HCT116 (cell line): ENCODE results near the gene TMEM117. TPM values are rescaled to one million over a fixed set of nuclear protein-coding genes. Genes with fewer than 3 reads are reported as not detected.

ENCODE experiments used
- ATAC-seq: fragments of 200-7000 bp; cut with Tn5 transposase; 2 replicates; pipeline ENCODE4 v1.9.1; 2020; ENCODE audit warnings: mild to moderate bottlenecking, moderate library complexity
- BruUV-seq: library from RNA; stranded (reverse); fragments of 400-500 nt; replicated peaks from 2 replicates; lab custom pipeline; 2021; lab: Mats Ljungman, UMichigan
- CTCF ChIA-PET: fragments of 300-600 bp; sonication (Branson Sonifier 250); formaldehyde crosslinking; loops from one replicate; lab custom pipeline; 2021; ENCODE audit warnings: antibody characterized with exemption; lab: Charles Lee
- POLR2A ChIA-PET: fragments of 300-600, 350-600 bp; sonication (Branson Sonifier 250); formaldehyde crosslinking; loops from one replicate; lab custom pipeline; 2021; ENCODE audit warnings: antibody characterized with exemption; lab: Charles Lee
- RAD21 ChIA-PET, 2 experiments: fragments of 300-600 bp; sonication (Branson Sonifier 250); formaldehyde crosslinking; loops; one replicate each; lab custom pipeline; 2023; ENCODE audit warnings: low total read pairs in 2 of 2; ENCODE audit not compliant: uncharacterized antibody in 2 of 2, unreplicated experiment in 2 of 2, low non-redundant PET in 1 of 2; lab: Charles Lee
- DNase-seq: peaks from one replicate; pipeline ENCODE4 v3.0.0-alpha.2; 2010; ENCODE audit warnings: low read depth, low spot score
- H2AFZ ChIP-seq: fragments of 200-600 bp; shearing (Covaris generic), sonication (generic); 2 replicates; pipeline ENCODE4 v1.6.1; 2017; ENCODE audit warnings: low read depth, mixed run types, mixed read lengths, antibody characterized with exemption, low read length; ENCODE audit not compliant: poor library complexity, severe bottlenecking
- H3K27ac ChIP-seq: 2 replicates; pipeline ENCODE4 v1.5.1; 2012; ENCODE audit warnings: low read depth, low read length
- H3K27me3 ChIP-seq: fragments of 200-600 bp; sonication (generic); 2 replicates; pipeline ENCODE4 v1.6.1; 2016; ENCODE audit warnings: mixed run types, low read length, mixed read lengths; ENCODE audit not compliant: insufficient read depth
- H3K36me3 ChIP-seq, 2 experiments: fragments of 200-500 bp in 1 of 2; fragments of 200-600 bp in 1 of 2; sonication (Bioruptor generic) in 1 of 2; sonication (generic) in 1 of 2; 2 replicates each; pipeline versions ENCODE4 v1.5.1 to v1.6.1; 2014 to 2016; ENCODE audit warnings: low read length in 2 of 2, inconsistent platforms in 1 of 2, mixed read lengths in 1 of 2, mixed run types in 1 of 2; ENCODE audit not compliant: insufficient read depth in 2 of 2, control insufficient read depth in 1 of 2
- H3K4me1 ChIP-seq, 2 experiments: fragments of 200-600 bp in 1 of 2; sonication (generic) in 1 of 2; 2 replicates each; pipeline versions ENCODE4 v1.5.1 to v1.6.1; 2012 to 2017; ENCODE audit warnings: low read length in 2 of 2, inconsistent platforms in 1 of 2, mild to moderate bottlenecking in 1 of 2, mixed read lengths in 1 of 2, mixed run types in 1 of 2, moderate library complexity in 1 of 2; ENCODE audit not compliant: insufficient read depth in 2 of 2, control insufficient read depth in 1 of 2
- H3K4me2 ChIP-seq: fragments of 200-600 bp; sonication (generic); 2 replicates; pipeline ENCODE4 v1.6.1; 2017; ENCODE audit warnings: mixed run types, low read length, mixed read lengths
- H3K4me3 ChIP-seq, 2 experiments: fragments of 200-600 bp in 1 of 2; sonication (generic) in 1 of 2; replicated peaks in 1 of 2; 2 replicates each; pipeline ENCODE4 v1.5.1; 2011 to 2016; ENCODE audit warnings: low read length in 2 of 2, control low read depth in 1 of 2, low read depth in 1 of 2, mild to moderate bottlenecking in 1 of 2, mixed read lengths in 1 of 2, mixed run types in 1 of 2
- H3K79me2 ChIP-seq: fragments of 200-600 bp; sonication (generic); 2 replicates; pipeline ENCODE4 v1.6.1; 2017; ENCODE audit warnings: mild to moderate bottlenecking, mixed run types, low read length, moderate library complexity, mixed read lengths; ENCODE audit not compliant: insufficient read depth
- H3K9ac ChIP-seq: fragments of 200-600 bp; sonication (generic); 2 replicates; pipeline ENCODE4 v1.6.1; 2016; ENCODE audit warnings: low read length, mixed read lengths
- H3K9me2 ChIP-seq: fragments of 200-600 bp; sonication (generic), shearing (Covaris generic); 2 replicates; pipeline ENCODE4 v1.6.1; 2017; ENCODE audit warnings: mixed run types, mild to moderate bottlenecking, moderate library complexity; ENCODE audit not compliant: insufficient read depth
- H3K9me3 ChIP-seq, 2 experiments: fragments of 200-500 bp in 1 of 2; fragments of 200-600 bp in 1 of 2; sonication (Bioruptor generic) in 1 of 2; sonication (generic) in 1 of 2; 2 replicates each; pipeline ENCODE4 v1.6.1; 2014 to 2017; ENCODE audit warnings: low read length in 2 of 2, mixed read lengths in 2 of 2, inconsistent platforms in 1 of 2, low read depth in 1 of 2, mild to moderate bottlenecking in 1 of 2, mixed run types in 1 of 2, moderate library complexity in 1 of 2; ENCODE audit not compliant: control insufficient read depth in 1 of 2, insufficient read depth in 1 of 2
- H4K20me1 ChIP-seq: fragments of 200-600 bp; sonication (generic), shearing (Covaris generic); 2 replicates; pipeline ENCODE4 v1.6.1; 2017; ENCODE audit warnings: mixed run types, mild to moderate bottlenecking, moderate library complexity; ENCODE audit not compliant: insufficient read depth
- CBX3 ChIP-seq: IDR thresholded peaks from 2 replicates; pipeline ENCODE4 v1.6.1; 2012; ENCODE audit warnings: low read depth
- CEBPB ChIP-seq: IDR thresholded peaks from 2 replicates; pipeline ENCODE4 v1.6.1; 2012; ENCODE audit warnings: low read depth
- ELF1 ChIP-seq: IDR thresholded peaks from 2 replicates; pipeline ENCODE4 v1.6.1; 2012; ENCODE audit warnings: low read depth, borderline replicate concordance
- EZH2phosphoT487 ChIP-seq: fragments of 200-600 bp; IDR thresholded peaks from 2 replicates; pipeline ENCODE4 v1.6.1; 2018; ENCODE audit warnings: antibody characterized with exemption, borderline replicate concordance
- FOSL1 ChIP-seq: IDR thresholded peaks from 2 replicates; pipeline ENCODE4 v1.6.1; 2012; ENCODE audit warnings: low read depth
- MAX ChIP-seq: IDR thresholded peaks from 2 replicates; pipeline ENCODE4 v1.6.1; 2012
- RAD21 ChIP-seq: IDR thresholded peaks from 2 replicates; pipeline ENCODE4 v1.6.1; 2012; ENCODE audit warnings: low read depth, mild to moderate bottlenecking
- REST ChIP-seq: IDR thresholded peaks from 2 replicates; pipeline ENCODE4 v1.6.1; 2012; ENCODE audit warnings: low read depth
- SIN3A ChIP-seq: IDR thresholded peaks from 2 replicates; pipeline ENCODE4 v1.6.1; 2012; ENCODE audit warnings: low read depth
- TCF7L2 ChIP-seq: IDR thresholded peaks from 2 replicates; pipeline ENCODE4 v1.7.0; 2011; ENCODE audit warnings: borderline replicate concordance, inconsistent platforms; ENCODE audit not compliant: insufficient read depth, insufficient read length; ENCODE audit errors: extremely low read depth
- YY1 ChIP-seq: IDR thresholded peaks from 2 replicates; pipeline ENCODE4 v1.6.1; 2011; ENCODE audit warnings: low read length, low read depth, moderate library complexity, mild to moderate bottlenecking; ENCODE audit not compliant: insufficient replicate concordance; ENCODE audit errors: extremely low read depth
- ZFX ChIP-seq: fragments of 450-650 bp; IDR thresholded peaks from 2 replicates; pipeline ENCODE4 v1.6.1; 2017
- ZNF274 ChIP-seq: fragments of 200-500 bp; sonication (Bioruptor generic); IDR thresholded peaks from 2 replicates; pipeline ENCODE4 v1.6.1; 2014; ENCODE audit warnings: mild to moderate bottlenecking, low read depth, low read length, inconsistent platforms
- intact Hi-C: fragments of 100-400 bp; cut with micrococcal nuclease; formaldehyde crosslinking; loops from 2 replicates; pipeline ENCODE4 v1.10.0; 2022
- total RNA-seq: library from RNA; stranded (reverse); gene quantifications from one replicate; pipeline ENCODE4 v1.2.1, GENCODE V29; 2021; ENCODE audit not compliant: unreplicated experiment
- TF ChIP-seq, protein P1 (sequence below): IDR thresholded peaks from 2 replicates; pipeline ENCODE4 v1.6.1; 2011; ENCODE audit warnings: mild to moderate bottlenecking, low read length, moderate library complexity; ENCODE audit not compliant: insufficient replicate concordance; ENCODE audit errors: extremely low read depth
- TF ChIP-seq, protein P2 (sequence below): IDR thresholded peaks from 2 replicates; pipeline ENCODE4 v1.6.1; 2012
- TF ChIP-seq, protein P3 (sequence below), 3 experiments: fragments of 200-600 bp in 1 of 3; sonication (generic) in 1 of 3; IDR thresholded peaks in 2 of 3; conservative IDR thresholded peaks in 1 of 3; 2 replicates each; pipeline ENCODE4 v1.5.1; 2012 to 2017; ENCODE audit warnings: low read depth in 2 of 3, low read length in 2 of 3, antibody characterized with exemption in 1 of 3, borderline replicate concordance in 1 of 3, control low read depth in 1 of 3, mild to moderate bottlenecking in 1 of 3, mixed read lengths in 1 of 3, mixed run types in 1 of 3, moderate library complexity in 1 of 3; ENCODE audit not compliant: insufficient read depth in 1 of 3

The TMEM117 gene
- total RNA-seq, 1 experiment from 2014 or later = 3.6 TPM

DNA sequence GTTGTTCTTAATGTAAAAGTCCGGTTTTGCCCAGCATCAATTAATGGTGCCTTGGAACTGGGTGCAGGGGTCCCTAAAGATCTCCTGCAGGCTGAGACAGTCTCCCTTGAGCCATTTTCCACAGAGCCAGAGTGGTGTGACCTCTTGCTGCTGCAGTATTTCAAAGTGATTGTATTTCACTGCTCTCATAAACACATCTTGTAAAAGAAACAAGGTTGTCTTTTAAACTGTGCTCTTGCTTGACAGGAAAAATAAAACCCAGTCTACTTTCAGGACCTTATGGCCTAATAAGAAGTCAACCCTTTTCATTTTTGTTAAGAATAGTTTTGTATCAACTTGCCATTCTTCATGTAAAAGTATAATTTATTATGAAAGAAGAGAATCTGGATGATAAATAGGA, 44.7 kb downstream of the TMEM117 start:
- Histone ChIP-seq H3K36me3 (no peaks in the 10 kb centered on the region), H3K9me2 (no peaks in the 10 kb centered on the region), H3K79me2 (no peaks in the 10 kb centered on the region), H3K4me1 (no peaks in the 10 kb centered on the region), H3K4me2 (no peak overlapping the region), H2AFZ (no peak overlapping the region), H3K4me3 (no peak overlapping the region), H3K27me3 (no peaks in the 10 kb centered on the region), H4K20me1 (no peaks in the 10 kb centered on the region), H3K9me3 (no peaks in the 10 kb centered on the region), H3K27ac (no peak overlapping the region), H3K9ac (no peak overlapping the region)
- POLR2A ChIA-PET = no interaction called here
- CTCF ChIA-PET = interaction anchor here (1.5 kb wide), 1 partner anchor 104 kb away, joined by 4 read pairs; no protein-coding TSS in a partner anchor
- RAD21 ChIA-PET = no interaction called here
- intact Hi-C loops = loop anchor here (5.0 kb wide), 1 partner anchor 123 kb away; the partner anchor contains the start of genes IRAK4 and PUS7L
- BruUV-seq = no TSS peak
- ATAC-seq (no peak), DNase-seq (no peak)
- TF ChIP-seq, protein P1, sequence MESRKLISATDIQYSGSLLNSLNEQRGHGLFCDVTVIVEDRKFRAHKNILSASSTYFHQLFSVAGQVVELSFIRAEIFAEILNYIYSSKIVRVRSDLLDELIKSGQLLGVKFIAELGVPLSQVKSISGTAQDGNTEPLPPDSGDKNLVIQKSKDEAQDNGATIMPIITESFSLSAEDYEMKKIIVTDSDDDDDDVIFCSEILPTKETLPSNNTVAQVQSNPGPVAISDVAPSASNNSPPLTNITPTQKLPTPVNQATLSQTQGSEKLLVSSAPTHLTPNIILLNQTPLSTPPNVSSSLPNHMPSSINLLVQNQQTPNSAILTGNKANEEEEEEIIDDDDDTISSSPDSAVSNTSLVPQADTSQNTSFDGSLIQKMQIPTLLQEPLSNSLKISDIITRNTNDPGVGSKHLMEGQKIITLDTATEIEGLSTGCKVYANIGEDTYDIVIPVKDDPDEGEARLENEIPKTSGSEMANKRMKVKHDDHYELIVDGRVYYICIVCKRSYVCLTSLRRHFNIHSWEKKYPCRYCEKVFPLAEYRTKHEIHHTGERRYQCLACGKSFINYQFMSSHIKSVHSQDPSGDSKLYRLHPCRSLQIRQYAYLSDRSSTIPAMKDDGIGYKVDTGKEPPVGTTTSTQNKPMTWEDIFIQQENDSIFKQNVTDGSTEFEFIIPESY = no peak
- no peak for TF ChIP-seq TCF7L2
- no peak for TF ChIP-seq CBX3
- TF ChIP-seq SIN3A = no peak
- TF ChIP-seq EZH2phosphoT487 = no peak
- TF ChIP-seq, protein P2, sequence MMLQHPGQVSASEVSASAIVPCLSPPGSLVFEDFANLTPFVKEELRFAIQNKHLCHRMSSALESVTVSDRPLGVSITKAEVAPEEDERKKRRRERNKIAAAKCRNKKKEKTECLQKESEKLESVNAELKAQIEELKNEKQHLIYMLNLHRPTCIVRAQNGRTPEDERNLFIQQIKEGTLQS = no peak
- TF ChIP-seq REST = no peak
- TF ChIP-seq ELF1 = no peak
- no peak for TF ChIP-seq RAD21
- no peak for TF ChIP-seq MAX
- no peak for TF ChIP-seq CEBPB
- no peak for TF ChIP-seq ZFX
- no peak for TF ChIP-seq ZNF274
- TF ChIP-seq YY1 = no peak
- TF ChIP-seq, protein P3, sequence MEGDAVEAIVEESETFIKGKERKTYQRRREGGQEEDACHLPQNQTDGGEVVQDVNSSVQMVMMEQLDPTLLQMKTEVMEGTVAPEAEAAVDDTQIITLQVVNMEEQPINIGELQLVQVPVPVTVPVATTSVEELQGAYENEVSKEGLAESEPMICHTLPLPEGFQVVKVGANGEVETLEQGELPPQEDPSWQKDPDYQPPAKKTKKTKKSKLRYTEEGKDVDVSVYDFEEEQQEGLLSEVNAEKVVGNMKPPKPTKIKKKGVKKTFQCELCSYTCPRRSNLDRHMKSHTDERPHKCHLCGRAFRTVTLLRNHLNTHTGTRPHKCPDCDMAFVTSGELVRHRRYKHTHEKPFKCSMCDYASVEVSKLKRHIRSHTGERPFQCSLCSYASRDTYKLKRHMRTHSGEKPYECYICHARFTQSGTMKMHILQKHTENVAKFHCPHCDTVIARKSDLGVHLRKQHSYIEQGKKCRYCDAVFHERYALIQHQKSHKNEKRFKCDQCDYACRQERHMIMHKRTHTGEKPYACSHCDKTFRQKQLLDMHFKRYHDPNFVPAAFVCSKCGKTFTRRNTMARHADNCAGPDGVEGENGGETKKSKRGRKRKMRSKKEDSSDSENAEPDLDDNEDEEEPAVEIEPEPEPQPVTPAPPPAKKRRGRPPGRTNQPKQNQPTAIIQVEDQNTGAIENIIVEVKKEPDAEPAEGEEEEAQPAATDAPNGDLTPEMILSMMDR (IDR thresholded peaks at IDR 0.05 in 2 of 3, conservative IDR thresholded peaks at IDR 0.05 in 1 of 3; ENCODE audit: borderline replicate concordance in 1 of 3, insufficient read depth in 1 of 3, low read depth in 2 of 3, low read length in 2 of 3) = no peak
- no peak for TF ChIP-seq FOSL1
